UCSD-AML1 (cell line): ENCODE data around the gene SLCO3A1.

Experiments used
- DNase-seq: peaks from one replicate; lab custom pipeline; 2025; ENCODE audit not compliant: unreplicated experiment; lab: John Stamatoyannopoulos, UW

SLCO3A1 gene

GRCh38 chr15:92118936-92119325 is 265.4 kb downstream of the SLCO3A1 start:
- DNase-seq, result no peak

DNA sequence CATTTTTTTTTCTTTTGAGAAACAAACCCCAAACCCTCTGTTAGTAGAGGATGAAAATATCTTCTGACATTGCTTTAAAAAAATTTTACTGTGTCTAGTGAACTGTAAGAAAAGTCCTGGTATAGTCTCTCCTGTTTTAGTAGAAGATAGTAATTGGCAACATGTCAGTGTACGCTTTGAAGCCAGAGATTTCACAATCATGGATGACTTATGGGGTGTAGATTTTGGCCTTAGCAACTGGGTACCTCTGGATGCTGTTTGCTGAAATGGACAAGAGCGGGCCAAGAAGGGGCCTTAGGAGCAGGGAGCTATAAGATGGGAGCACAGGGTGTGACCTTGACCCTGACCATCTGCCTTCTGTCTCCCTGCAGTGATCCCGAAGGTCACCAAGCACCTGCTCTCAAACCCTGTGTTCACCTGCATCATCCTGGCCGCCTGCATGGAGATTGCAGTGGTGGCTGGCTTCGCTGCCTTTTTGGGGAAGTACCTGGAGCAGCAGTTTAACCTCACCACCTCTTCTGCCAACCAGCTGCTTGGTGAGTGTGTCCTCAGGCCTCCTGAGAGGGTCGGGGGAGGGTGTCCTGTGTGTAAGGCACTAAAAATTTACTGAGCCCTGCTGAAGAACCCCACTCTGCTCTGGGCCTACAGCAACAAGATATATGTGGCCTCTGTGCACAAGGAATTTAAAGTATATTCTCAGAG is 266.7 kb downstream of the SLCO3A1 start:
- no peak for DNase-seq

- DNase-seq, result no peak
Observed at GRCh38 chr15:92121047-92121446, 267.5 kb downstream of the SLCO3A1 start.

DNA sequence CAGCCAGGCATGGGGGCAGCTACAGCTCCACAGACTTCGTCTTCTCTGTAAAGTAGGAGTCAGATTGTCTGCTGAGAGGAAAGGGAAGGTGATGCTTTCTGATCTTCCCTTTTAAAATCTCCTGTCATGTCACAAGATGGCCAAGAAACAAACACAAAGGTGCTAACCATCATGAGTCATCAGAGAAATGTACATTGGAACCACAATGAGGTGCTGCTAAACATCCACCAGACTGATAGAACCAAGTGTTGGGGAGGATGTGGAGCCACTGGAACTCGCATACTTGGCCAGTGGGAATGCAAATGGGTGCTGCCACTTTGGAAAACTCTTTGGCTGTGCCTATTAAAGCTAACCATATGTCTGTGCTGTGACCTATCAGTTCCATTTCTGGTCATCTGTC is 268.8 kb downstream of the SLCO3A1 start:
- no peak for DNase-seq

- no peak for DNase-seq
Observed at GRCh38 chr15:92123962-92124656, 270.6 kb downstream of the SLCO3A1 start.

- no peak for DNase-seq
Observed at GRCh38 chr15:92124657-92125010, 271.1 kb downstream of the SLCO3A1 start.

DNA sequence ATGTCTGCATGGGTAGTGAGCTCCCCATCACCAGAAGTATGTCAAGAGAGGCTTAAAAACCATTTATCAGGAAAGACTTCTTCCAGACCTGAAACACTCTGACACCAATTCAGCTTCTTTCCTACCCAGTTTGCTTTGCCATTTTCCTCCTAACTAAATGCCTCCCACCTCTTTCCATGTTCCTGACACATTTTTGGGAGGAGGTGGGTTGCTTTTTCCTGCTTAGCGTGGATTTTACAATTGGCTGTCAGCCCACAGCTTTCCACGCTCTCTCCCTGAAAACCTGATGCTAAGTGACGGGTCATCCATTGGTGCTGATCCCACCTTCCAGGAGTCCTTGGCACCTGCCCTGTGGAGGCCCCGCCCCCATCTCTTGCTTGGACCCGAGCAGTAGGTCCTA is 275.3 kb downstream of the SLCO3A1 start:
- DNase-seq, result no peak

DNA sequence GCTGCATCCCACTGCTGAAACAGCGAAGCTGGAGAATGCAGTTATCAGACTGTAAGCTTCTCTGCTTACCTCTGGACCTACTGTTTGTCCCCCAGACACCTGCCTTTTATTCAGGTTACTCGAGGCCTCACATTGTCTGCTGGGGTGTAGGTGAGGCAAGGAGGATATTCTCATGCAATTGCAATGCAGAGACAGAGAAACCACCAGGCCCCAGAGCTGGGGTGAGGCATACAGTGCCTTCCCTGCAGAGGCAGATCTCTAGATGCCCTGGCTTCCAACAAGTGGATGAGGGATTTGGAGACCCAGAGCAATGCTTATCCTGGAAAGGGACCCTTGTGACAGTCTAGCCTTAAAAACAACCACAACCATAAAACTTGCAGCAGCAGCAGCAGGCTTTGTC is 276.7 kb downstream of the SLCO3A1 start:
- DNase-seq, result no peak

DNA sequence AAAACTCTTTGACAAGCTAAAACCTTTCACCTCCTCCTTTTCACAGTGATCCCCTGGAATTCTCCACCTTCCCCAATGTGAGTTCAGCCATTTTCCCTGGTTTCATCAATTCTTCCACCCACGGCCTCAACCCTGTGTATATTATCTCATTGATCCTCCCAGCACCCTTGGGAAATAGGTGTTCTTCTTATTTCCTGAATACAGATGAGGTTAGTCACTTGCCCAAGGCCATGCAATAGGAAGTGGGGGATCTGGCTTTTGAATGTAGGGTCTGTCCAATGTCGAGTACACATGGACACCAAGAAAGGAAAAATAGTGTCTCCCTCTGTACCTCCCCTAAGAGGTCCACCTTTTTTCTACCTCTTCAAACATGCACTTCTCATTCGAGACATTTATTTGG is 277.4 kb downstream of the SLCO3A1 start:
- DNase-seq, result no peak

GRCh38 chr15:92132982-92133755 is 279.7 kb downstream of the SLCO3A1 start:
- DNase-seq, result no peak

DNA sequence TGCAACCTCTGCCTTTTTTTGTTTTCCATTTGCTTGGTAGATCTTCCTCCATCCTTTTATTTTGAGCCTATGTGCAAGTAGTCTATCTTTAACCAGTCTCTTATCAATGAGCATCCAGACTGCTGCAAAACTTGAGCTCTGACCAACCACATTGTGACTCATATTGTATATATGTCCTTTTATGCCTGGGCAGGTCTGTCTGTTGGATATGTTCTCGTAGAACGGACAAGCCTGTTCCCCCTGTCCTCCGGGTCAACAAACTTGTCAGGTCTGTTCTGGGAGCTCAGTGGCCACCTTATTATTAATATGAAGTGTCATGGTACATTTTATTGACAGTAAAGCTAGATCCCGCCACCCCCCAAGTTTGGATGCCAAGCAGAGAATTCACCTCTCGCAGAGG is 287.3 kb downstream of the SLCO3A1 start:
- DNase-seq, result no peak

- DNase-seq, result no peak
Observed at GRCh38 chr15:92141607-92142006, 288.1 kb downstream of the SLCO3A1 start.

- DNase-seq, result no peak
Observed at GRCh38 chr15:92142242-92143232, 289.0 kb downstream of the SLCO3A1 start.

- DNase-seq, result no peak
Observed at GRCh38 chr15:92143765-92144164, 290.3 kb downstream of the SLCO3A1 start.

- DNase-seq, result no peak
Observed at GRCh38 chr15:92146511-92147150, 293.1 kb downstream of the SLCO3A1 start.

- no peak for DNase-seq
Observed at GRCh38 chr15:92149029-92149428, 295.5 kb downstream of the SLCO3A1 start.

DNA sequence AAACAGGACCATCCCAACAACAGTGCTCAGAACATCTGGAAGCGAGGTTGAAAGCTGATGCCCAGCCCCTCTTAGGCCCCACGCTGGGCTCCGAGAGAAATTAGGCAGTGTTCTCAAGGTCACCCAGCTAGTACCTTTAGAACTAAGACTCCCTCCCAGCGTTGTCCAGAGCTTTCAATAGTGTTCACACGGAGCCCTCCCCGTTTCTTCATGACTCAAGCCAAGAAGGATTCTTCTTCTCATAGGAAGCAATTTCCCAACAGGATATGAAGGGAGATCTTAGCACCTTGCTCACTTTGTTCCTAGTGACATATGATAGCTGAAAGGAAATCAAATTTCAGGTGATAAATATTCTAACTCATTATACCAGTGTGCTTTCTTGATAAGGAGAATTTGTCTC is 296.0 kb downstream of the SLCO3A1 start:
- DNase-seq, result no peak

- DNase-seq, result no peak
Observed at GRCh38 chr15:92151168-92151567, 297.7 kb downstream of the SLCO3A1 start.

GRCh38 chr15:92151741-92152140 is 298.2 kb downstream of the SLCO3A1 start:
- DNase-seq, result no peak

- DNase-seq, result no peak
Observed at GRCh38 chr15:92152983-92153382, 299.5 kb downstream of the SLCO3A1 start.
